B cell (primary cell): Measurements from ENCODE around the gene PDPK1. TPM values are rescaled to one million over a fixed set of nuclear protein-coding genes. Genes with fewer than 3 reads are reported as not detected.

ENCODE experiments used
- ATAC-seq: fragments of 200-7000 bp; cut with Tn5 transposase; one replicate; pipeline ENCODE4 v1.10.0; 2021; ENCODE audit warnings: low read depth, mild to moderate bottlenecking, moderate number of reproducible peaks, moderate library complexity
- CTCF ChIA-PET: fragments of 350-600 bp; sonication (Branson Sonifier 250); formaldehyde crosslinking; loops from one replicate; lab custom pipeline; 2021; ENCODE audit warnings: antibody characterized with exemption, inconsistent platforms; lab: Charles Lee
- POLR2A ChIA-PET: fragments of 350-600 bp; sonication (Branson Sonifier 250); formaldehyde crosslinking; loops from one replicate; lab custom pipeline; 2021; ENCODE audit warnings: antibody characterized with exemption; lab: Charles Lee
- DNase-seq: peaks from one replicate; pipeline ENCODE4 v3.0.0; 2013
- H2AFZ ChIP-seq: 2 replicates; pipeline ENCODE4 v1.6.1; 2012; ENCODE audit warnings: mild to moderate bottlenecking, low read depth, low read length; ENCODE audit not compliant: insufficient read depth, poor library complexity, severe bottlenecking
- H3K27ac ChIP-seq, 2 donors: 1 replicate in 1 of 2; 2 replicates in 1 of 2; pipeline ENCODE4 v1.5.1; 2012 to 2013; ENCODE audit warnings: low read length in 2 of 2, mild to moderate bottlenecking in 2 of 2, moderate library complexity in 1 of 2
- H3K27me3 ChIP-seq, 4 experiments: fragments of 200-600 bp in 1 of 4; sonication (generic) in 1 of 4; replicated peaks in 1 of 4; 1 replicate in 2 of 4; 2 replicates in 2 of 4; pipeline versions ENCODE4 v1.6.1 to v1.7.0; 2013 to 2016; ENCODE audit warnings: low read length in 3 of 4, mild to moderate bottlenecking in 2 of 4, mixed read lengths in 1 of 4, moderate library complexity in 1 of 4; ENCODE audit not compliant: insufficient read depth in 4 of 4, control insufficient read depth in 3 of 4; ENCODE audit errors: control extremely low read depth in 1 of 4
- H3K36me3 ChIP-seq, 2 experiments: replicated peaks in 1 of 2; 1 replicate in 1 of 2; 2 replicates in 1 of 2; pipeline versions ENCODE4 v1.6.1 to v1.7.1; 2013; ENCODE audit warnings: low read length in 1 of 2; ENCODE audit not compliant: insufficient read depth in 2 of 2, control insufficient read depth in 1 of 2; ENCODE audit errors: control extremely low read depth in 1 of 2, extremely low read depth in 1 of 2
- H3K4me1 ChIP-seq, 2 donors: fragments of 200-600 bp in 1 of 2; sonication (generic) in 1 of 2; 1 replicate in 1 of 2; 2 replicates in 1 of 2; pipeline versions ENCODE4 v1.5.1 to v1.6.1; 2013 to 2017; ENCODE audit warnings: low read length in 2 of 2; ENCODE audit not compliant: control insufficient read depth in 2 of 2, insufficient read depth in 2 of 2
- H3K4me2 ChIP-seq: replicated peaks from 2 replicates; pipeline ENCODE3; 2012; ENCODE audit warnings: mild to moderate bottlenecking, low read depth, low read length; ENCODE audit not compliant: poor library complexity, severe bottlenecking
- H3K4me3 ChIP-seq, 5 experiments: fragments of 200-600 bp in 1 of 5; sonication (generic) in 1 of 5; 1 replicate in 3 of 5; 2 replicates in 2 of 5; pipeline versions ENCODE4 v1.5.1 to v1.7.0; 2011 to 2016; ENCODE audit warnings: low read length in 4 of 5, mild to moderate bottlenecking in 4 of 5, low read depth in 2 of 5, control low read depth in 1 of 5, moderate library complexity in 1 of 5; ENCODE audit not compliant: insufficient read depth in 1 of 5; ENCODE audit errors: control extremely low read depth in 1 of 5, extremely low read depth in 1 of 5
- H3K79me2 ChIP-seq: fragments of 200-600 bp; sonication (generic); one replicate; pipeline ENCODE4 v1.6.0; 2016; ENCODE audit warnings: low read length; ENCODE audit not compliant: control insufficient read depth, insufficient read depth
- H3K9ac ChIP-seq: fragments of 200-600 bp; sonication (generic); 2 replicates; pipeline ENCODE4 v1.6.1; 2017; ENCODE audit warnings: mild to moderate bottlenecking, low read length, moderate library complexity
- H3K9me3 ChIP-seq, 3 donors: one replicate each; pipeline versions ENCODE4 v1.6.1 to v1.7.1; 2013; ENCODE audit warnings: low read length in 2 of 3; ENCODE audit not compliant: control insufficient read depth in 2 of 3, insufficient read depth in 1 of 3; ENCODE audit errors: control extremely low read depth in 1 of 3
- H4K20me1 ChIP-seq: 2 replicates; pipeline ENCODE4 v1.6.0; 2012; ENCODE audit warnings: mild to moderate bottlenecking, low read length; ENCODE audit not compliant: insufficient read depth, control insufficient read depth, poor library complexity, severe bottlenecking
- H3K27ac Mint-ChIP-seq: one replicate; pipeline ENCODE4 v1.8.0; 2021; ENCODE audit warnings: mixed read lengths
- H3K27me3 Mint-ChIP-seq: one replicate; pipeline ENCODE4 v1.8.0; 2021; ENCODE audit warnings: mixed read lengths
- H3K4me1 Mint-ChIP-seq: one replicate; pipeline ENCODE4 v1.8.0; 2021; ENCODE audit warnings: mixed read lengths
- H3K4me3 Mint-ChIP-seq: one replicate; pipeline ENCODE4 v1.8.0; 2021; ENCODE audit warnings: mixed read lengths
- H3K9me3 Mint-ChIP-seq: one replicate; pipeline ENCODE4 v1.8.0; 2022; ENCODE audit warnings: mixed read lengths; ENCODE audit not compliant: insufficient read depth
- EZH2 ChIP-seq: IDR thresholded peaks from 2 replicates; pipeline ENCODE4 v1.6.1; 2012; ENCODE audit warnings: borderline replicate concordance, low read depth, mild to moderate bottlenecking, moderate library complexity, low read length; ENCODE audit not compliant: insufficient read depth, poor library complexity, severe bottlenecking
- WGBS: methylation state at CpG from one replicate; pipeline ENCODE4 v1.1.5; 2013; ENCODE audit warnings: missing lambda C conversion rate; ENCODE audit not compliant: insufficient coverage; 5-methylcytosine and 5-hydroxymethylcytosine counted together
- intact Hi-C: fragments of 100-400 bp; cut with micrococcal nuclease; formaldehyde crosslinking; loops from one replicate; pipeline ENCODE4 v1.10.0; 2022
- polyA plus RNA-seq: library from polyadenylated mRNA; depleted of rRNA; stranded (reverse); fragments of >200 nt; gene quantifications from 2 replicates; pipeline ENCODE4 v1.2.3, GENCODE V29; 2012
- total RNA-seq, 2 donors: library from RNA; stranded (reverse); fragments of 120-200 nt in 1 of 2; gene quantifications; 1 replicate in 1 of 2; 2 replicates in 1 of 2; pipeline versions ENCODE4 v1.2.3 to v1.2.4, GENCODE V29; 2013 to 2022
- TF ChIP-seq, protein P1 (sequence below): fragments of 200-600 bp; IDR thresholded peaks from one replicate; pipeline ENCODE4 v1.8.0; 2022; ENCODE audit warnings: antibody characterized with exemption, mild to moderate bottlenecking

PDPK1 gene
- total and polyA plus RNA-seq, 2 donors (not counting 1 experiment from before 2014, with no cell fraction given) = 32.5 to 84.1 TPM

DNA sequence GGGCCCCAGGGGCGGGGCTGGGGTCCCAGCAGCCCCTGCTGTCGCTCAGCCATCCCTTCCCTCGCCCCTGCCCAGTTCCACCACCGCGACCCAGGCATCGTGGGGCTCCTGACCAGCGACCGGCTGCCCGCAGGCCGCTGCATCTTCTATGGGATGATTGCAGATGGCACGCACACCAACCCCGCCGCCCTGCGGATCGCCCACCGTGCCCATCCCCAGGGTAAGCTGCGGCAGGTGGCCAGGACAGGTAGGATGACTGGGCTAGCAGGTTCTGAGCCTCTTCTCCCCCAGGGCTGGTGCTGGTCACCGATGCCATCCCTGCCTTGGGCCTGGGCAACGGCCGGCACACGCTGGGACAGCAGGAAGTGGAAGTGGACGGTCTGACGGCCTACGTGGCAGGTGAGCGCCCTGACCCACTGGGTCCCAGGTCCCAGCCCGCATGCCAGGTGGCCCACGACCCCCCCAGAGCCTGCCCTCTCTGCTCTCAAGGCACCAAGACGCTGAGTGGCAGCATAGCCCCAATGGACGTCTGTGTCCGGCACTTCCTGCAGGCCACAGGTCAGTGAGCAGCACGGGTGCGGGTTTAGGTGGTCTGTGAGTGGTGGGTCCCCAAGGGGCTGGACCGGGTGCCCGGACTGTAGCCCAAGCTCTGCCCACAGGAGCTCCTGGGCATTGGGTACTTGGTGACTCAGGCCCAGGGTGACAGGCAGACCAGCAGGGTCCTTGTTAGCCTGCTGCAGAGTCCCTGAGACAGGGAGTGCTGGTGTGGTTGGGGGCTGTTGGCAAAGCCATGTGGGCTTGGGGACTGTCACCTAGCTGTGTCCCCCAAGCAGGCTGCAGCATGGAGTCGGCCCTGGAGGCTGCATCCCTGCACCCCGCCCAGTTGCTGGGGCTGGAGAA, 9.4 kb upstream of the PDPK1 start:
- Mint-ChIP-seq H3K4me1 (peaks cover 25% of the 10 kb centered on the region), H3K27ac (no peak overlapping the region), H3K9me3 (no peaks in the 10 kb centered on the region), H3K27me3 (no peaks in the 10 kb centered on the region), H3K4me3 (no peak overlapping the region)
- Histone ChIP-seq H3K9me3 (no peaks in the 10 kb centered on the region), H3K4me1 (peaks cover 8 to 20% of the 10 kb centered on the region in 2 donors), H4K20me1 (peaks cover 16% of the 10 kb centered on the region), H3K4me3 (no peak overlapping the region), H3K9ac (no peak overlapping the region), H3K36me3 (peaks cover 0 to 58% of the 10 kb centered on the region in 2 experiments), H3K79me2 (peaks cover 57% of the 10 kb centered on the region), H3K27me3 (no peaks in the 10 kb centered on the region), H3K4me2 (no peak overlapping the region), H2AFZ (no peak overlapping the region), H3K27ac (no peak overlapping the region)
- DNase-seq = no peak
- ChIA-PET CTCF (no interaction called here), POLR2A (no interaction called here)
- no peak for ATAC-seq
- 96% methylated on average over 36 of the region's 36 CpGs for WGBS
- TF ChIP-seq, protein P1, sequence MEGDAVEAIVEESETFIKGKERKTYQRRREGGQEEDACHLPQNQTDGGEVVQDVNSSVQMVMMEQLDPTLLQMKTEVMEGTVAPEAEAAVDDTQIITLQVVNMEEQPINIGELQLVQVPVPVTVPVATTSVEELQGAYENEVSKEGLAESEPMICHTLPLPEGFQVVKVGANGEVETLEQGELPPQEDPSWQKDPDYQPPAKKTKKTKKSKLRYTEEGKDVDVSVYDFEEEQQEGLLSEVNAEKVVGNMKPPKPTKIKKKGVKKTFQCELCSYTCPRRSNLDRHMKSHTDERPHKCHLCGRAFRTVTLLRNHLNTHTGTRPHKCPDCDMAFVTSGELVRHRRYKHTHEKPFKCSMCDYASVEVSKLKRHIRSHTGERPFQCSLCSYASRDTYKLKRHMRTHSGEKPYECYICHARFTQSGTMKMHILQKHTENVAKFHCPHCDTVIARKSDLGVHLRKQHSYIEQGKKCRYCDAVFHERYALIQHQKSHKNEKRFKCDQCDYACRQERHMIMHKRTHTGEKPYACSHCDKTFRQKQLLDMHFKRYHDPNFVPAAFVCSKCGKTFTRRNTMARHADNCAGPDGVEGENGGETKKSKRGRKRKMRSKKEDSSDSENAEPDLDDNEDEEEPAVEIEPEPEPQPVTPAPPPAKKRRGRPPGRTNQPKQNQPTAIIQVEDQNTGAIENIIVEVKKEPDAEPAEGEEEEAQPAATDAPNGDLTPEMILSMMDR = no peak
- TF ChIP-seq EZH2 = no peak
- intact Hi-C loops = no loop called here
